ENCODE measurements around the gene DIPK2A. TPM values are rescaled to one million over a fixed set of nuclear protein-coding genes. Genes with fewer than 3 reads are reported as not detected.

DIPK2A gene
- total RNA-seq, 4 donors from 2014 or later = 23.5 to 36.9 (median 34.4) TPM

GRCh38 chr3:143961342-143961741 is 10.3 kb upstream of the DIPK2A start:
- DNase-seq (ENCODE audit: low spot score) (no peak), ATAC-seq (ENCODE audit: low FRiP score) (no peak)
- TF ChIP-seq, protein P1, sequence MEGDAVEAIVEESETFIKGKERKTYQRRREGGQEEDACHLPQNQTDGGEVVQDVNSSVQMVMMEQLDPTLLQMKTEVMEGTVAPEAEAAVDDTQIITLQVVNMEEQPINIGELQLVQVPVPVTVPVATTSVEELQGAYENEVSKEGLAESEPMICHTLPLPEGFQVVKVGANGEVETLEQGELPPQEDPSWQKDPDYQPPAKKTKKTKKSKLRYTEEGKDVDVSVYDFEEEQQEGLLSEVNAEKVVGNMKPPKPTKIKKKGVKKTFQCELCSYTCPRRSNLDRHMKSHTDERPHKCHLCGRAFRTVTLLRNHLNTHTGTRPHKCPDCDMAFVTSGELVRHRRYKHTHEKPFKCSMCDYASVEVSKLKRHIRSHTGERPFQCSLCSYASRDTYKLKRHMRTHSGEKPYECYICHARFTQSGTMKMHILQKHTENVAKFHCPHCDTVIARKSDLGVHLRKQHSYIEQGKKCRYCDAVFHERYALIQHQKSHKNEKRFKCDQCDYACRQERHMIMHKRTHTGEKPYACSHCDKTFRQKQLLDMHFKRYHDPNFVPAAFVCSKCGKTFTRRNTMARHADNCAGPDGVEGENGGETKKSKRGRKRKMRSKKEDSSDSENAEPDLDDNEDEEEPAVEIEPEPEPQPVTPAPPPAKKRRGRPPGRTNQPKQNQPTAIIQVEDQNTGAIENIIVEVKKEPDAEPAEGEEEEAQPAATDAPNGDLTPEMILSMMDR (IDR thresholded peaks at IDR 0.05) = no peak

DNA sequence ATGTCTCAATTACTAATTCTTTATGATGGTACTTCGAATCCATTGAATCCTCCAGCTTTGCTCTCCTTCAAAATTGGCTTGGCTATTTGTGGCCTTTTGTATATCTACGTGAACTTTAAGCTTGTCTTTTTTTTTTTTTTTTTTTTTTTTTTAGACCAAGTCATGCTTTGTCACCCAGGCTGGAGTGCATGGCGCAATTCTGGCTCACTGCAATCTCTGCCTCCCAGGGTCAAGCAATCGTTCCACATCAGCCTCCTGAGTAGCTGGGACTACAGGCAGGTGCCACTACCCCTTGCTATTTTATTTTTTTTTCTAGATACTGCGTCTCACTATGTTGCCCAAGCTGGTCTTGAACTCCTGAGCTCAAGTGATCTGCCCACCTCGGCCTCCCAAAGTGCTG is 7.7 kb upstream of the DIPK2A start:
- no peak for DNase-seq (ENCODE audit: low spot score)
- TF ChIP-seq, protein P1 (IDR thresholded peaks at IDR 0.05) = no peak
- ATAC-seq (ENCODE audit: low FRiP score) = no peak

- TF ChIP-seq, protein P1 (IDR thresholded peaks at IDR 0.05) = no peak
- ATAC-seq (ENCODE audit: low FRiP score) (peak; percentile 23), DNase-seq (ENCODE audit: low spot score) (no peak)
Observed at GRCh38 chr3:143970773-143971358, 757 bp upstream of the DIPK2A start.

DNA sequence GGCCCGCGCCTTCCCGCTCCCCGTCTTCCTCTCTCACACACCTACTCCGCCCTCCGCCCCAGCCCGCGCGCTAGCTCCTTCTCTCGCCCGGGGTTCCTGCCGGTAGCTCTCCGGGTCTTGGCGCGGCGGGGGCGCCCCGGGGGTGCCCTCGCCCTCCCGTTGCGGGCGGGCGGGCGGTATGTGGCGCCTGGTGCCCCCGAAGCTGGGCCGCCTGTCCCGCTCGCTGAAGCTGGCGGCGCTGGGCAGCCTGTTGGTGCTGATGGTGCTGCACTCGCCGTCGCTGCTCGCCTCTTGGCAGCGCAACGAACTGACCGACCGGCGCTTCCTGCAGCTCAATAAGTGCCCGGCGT is 507 bp downstream of the DIPK2A start:
- peak; percentile 13 for ATAC-seq (ENCODE audit: low FRiP score)
- peak; percentile 26 for DNase-seq (ENCODE audit: low spot score)
- TF ChIP-seq, protein P1 (IDR thresholded peaks at IDR 0.05) = no peak

DNA sequence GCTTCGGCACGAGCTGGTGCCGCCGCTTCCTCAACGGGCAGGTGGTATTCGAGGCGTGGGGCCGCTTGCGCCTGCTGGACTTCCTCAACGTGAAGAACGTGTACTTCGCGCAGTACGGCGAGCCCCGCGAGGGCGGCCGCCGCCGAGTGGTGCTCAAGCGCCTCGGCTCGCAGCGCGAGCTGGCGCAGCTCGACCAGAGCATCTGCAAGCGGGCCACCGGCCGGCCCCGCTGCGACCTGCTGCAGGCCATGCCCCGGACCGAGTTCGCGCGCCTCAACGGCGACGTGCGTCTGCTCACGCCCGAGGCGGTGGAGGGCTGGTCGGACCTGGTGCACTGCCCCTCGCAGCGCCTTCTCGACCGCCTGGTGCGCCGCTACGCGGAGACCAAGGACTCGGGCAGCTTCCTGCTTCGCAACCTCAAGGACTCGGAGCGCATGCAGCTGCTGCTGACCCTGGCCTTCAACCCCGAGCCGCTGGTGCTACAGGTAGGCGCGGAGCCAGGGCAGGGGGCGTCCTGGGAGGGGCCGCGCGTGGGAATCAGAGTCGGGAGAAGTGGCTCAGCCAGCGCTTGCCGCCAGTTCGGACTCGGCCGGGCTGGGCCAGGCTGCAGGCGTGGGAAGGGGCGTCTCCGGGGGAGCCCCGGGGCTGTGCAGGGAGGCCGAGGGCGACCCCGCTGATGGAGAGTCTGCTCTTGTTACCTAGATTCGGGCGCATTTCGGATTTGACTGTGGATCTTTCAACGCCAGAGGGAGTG is 1.1 kb downstream of the DIPK2A start:
- TF ChIP-seq, protein P1 (IDR thresholded peaks at IDR 0.05) = no peak
- ATAC-seq (ENCODE audit: low FRiP score) (peak; percentile 50), DNase-seq (ENCODE audit: low spot score) (no peak)

DNA sequence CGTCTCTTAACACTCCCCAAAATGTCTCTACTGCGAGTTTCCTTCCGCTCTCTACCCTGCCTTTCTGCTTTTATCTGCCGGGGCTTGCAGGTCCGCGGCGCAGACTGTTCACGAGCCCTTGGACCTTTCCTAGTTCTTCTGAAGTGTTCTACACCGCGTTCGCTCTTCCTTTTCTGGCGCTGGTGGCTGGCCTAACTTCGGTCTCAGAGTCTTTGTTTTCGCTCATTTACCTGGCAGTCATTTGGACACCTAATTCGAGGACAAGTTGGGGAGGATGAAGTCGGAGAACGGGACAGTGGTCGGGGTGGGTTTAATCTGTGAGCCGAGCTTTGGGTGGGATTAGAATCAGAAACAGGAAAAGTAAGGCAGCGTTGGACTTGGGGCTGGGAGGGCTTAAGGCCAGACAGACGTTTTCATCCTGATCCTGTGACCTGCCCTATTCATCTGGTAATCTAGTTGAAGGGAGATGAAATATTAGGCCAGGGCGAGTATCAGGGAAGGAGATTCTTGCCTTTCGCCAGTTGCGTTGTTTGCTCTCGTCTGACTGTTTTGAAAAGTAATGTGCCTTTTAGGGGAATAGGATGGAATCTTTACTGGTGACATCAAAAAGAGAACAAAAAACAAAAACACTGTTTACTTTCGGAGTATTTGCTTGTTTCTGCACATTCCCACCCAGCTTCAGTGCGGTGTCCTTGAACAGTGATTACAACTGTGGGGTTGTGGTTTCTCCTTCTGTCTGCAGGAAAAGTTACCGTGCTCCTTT is 1.8 kb downstream of the DIPK2A start:
- ATAC-seq (ENCODE audit: low FRiP score) (peak; percentile 13), DNase-seq (ENCODE audit: low spot score) (peak; percentile 28)
- TF ChIP-seq, protein P1 (IDR thresholded peaks at IDR 0.05) = no peak

Data from omental fat pad (tissue), 4 donors.